SK-N-SH treated with all-trans-retinoic acid at 6 μM for 48 hours (cell line): Measurements from ENCODE around the gene LGMN.
A peak's percentile ranks its signal among the peaks of the same experiment; 100 is the strongest.

Source experiments
- ATAC-seq: fragments of 200-7000 bp; cut with Tn5 transposase; 3 replicates; pipeline ENCODE4 v1.9.1; 2020; ENCODE audit warnings: mild to moderate bottlenecking, moderate library complexity
- ARNTL ChIP-seq: fragments of 450-650 bp; formaldehyde crosslinking; IDR thresholded peaks from 2 replicates; pipeline ENCODE4 v1.5.0; 2020; ENCODE audit warnings: low read depth, mild to moderate bottlenecking, moderate library complexity, borderline replicate concordance
- BACH2 ChIP-seq: fragments of 250-450 bp; sonication (Bioruptor Pico); IDR thresholded peaks from 2 replicates; pipeline ENCODE4 v1.9.0; 2021; ENCODE audit warnings: mild to moderate bottlenecking, borderline replicate concordance
- CREB5 ChIP-seq: fragments of 250-450 bp; sonication (Bioruptor Pico); IDR thresholded peaks from 2 replicates; pipeline ENCODE4 v1.5.1; 2020; ENCODE audit warnings: low read depth, mild to moderate bottlenecking, moderate library complexity
- CSRNP3 ChIP-seq: fragments of 250-450 bp; sonication (Bioruptor Pico); IDR thresholded peaks from 2 replicates; pipeline ENCODE4 v1.5.1; 2021; ENCODE audit warnings: mild to moderate bottlenecking, moderate library complexity
- GLIS3 ChIP-seq: fragments of 250-450 bp; sonication (Bioruptor Pico); IDR thresholded peaks from 2 replicates; pipeline ENCODE4 v1.5.0; 2020; ENCODE audit warnings: mild to moderate bottlenecking, moderate library complexity
- ISL1 ChIP-seq: fragments of 250-450 bp; sonication (Bioruptor Pico); IDR thresholded peaks from 2 replicates; pipeline ENCODE4 v2.1.2; 2022; ENCODE audit warnings: mild to moderate bottlenecking, moderate library complexity
- PATZ1 ChIP-seq: fragments of 250-450 bp; sonication (Bioruptor Pico); IDR thresholded peaks from 2 replicates; pipeline ENCODE4 v1.8.0; 2020; ENCODE audit warnings: mild to moderate bottlenecking, moderate library complexity, borderline replicate concordance
- POU6F1 ChIP-seq: fragments of 250-450 bp; sonication (Bioruptor Pico); IDR thresholded peaks from 2 replicates; pipeline ENCODE4 v1.8.0; 2021; ENCODE audit warnings: low read depth, mild to moderate bottlenecking, moderate library complexity, borderline replicate concordance
- RARB ChIP-seq: fragments of 250-450 bp; sonication (Bioruptor Pico); IDR thresholded peaks from 2 replicates; pipeline ENCODE4 v1.8.0; 2021; ENCODE audit warnings: mild to moderate bottlenecking, moderate library complexity
- SNAI2 ChIP-seq: fragments of 250-450 bp; sonication (Bioruptor Pico); IDR thresholded peaks from 2 replicates; pipeline ENCODE4 v1.5.0; 2020; ENCODE audit warnings: mild to moderate bottlenecking, moderate library complexity
- TCF4 ChIP-seq: fragments of 250-450 bp; sonication (Bioruptor Pico); IDR thresholded peaks from 2 replicates; pipeline ENCODE4 v1.8.0; 2021; ENCODE audit warnings: mild to moderate bottlenecking, moderate library complexity, borderline replicate concordance
- TOX ChIP-seq: fragments of 250-450 bp; sonication (Bioruptor Pico); IDR thresholded peaks from 2 replicates; pipeline ENCODE4 v1.8.0; 2021; ENCODE audit warnings: mild to moderate bottlenecking, moderate library complexity, borderline replicate concordance
- TSHZ2 ChIP-seq: fragments of 250-450 bp; sonication (Bioruptor Pico); IDR thresholded peaks from 2 replicates; pipeline ENCODE4 v1.5.0; 2020; ENCODE audit warnings: mild to moderate bottlenecking, moderate library complexity
- ZC3H10 ChIP-seq: fragments of 250-450 bp; sonication (Bioruptor Pico); IDR thresholded peaks from 2 replicates; pipeline ENCODE4 v1.5.1; 2021; ENCODE audit warnings: mild to moderate bottlenecking, moderate library complexity
- ZFP3 ChIP-seq: fragments of 250-450 bp; sonication (Bioruptor Pico); IDR thresholded peaks from 2 replicates; pipeline ENCODE4 v1.5.0; 2020; ENCODE audit warnings: mild to moderate bottlenecking, moderate library complexity
- ZFP30 ChIP-seq: fragments of 450-650 bp; formaldehyde crosslinking; IDR thresholded peaks from 2 replicates; pipeline ENCODE4 v1.5.0; 2022; ENCODE audit warnings: mild to moderate bottlenecking, moderate library complexity
- ZNF565 ChIP-seq: fragments of 450-650 bp; formaldehyde crosslinking; conservative IDR thresholded peaks from 2 replicates; pipeline ENCODE4 v1.5.0; 2020; ENCODE audit warnings: low read depth, mild to moderate bottlenecking, moderate library complexity
- ZNF70 ChIP-seq: fragments of 450-650 bp; formaldehyde crosslinking; IDR thresholded peaks from 2 replicates; pipeline ENCODE4 v1.5.0; 2020; ENCODE audit warnings: mild to moderate bottlenecking, moderate library complexity
- ZNF8 ChIP-seq: fragments of 450-650 bp; formaldehyde crosslinking; IDR thresholded peaks from 2 replicates; pipeline ENCODE4 v1.5.0; 2020; ENCODE audit warnings: mild to moderate bottlenecking, moderate library complexity

LGMN gene

GRCh38 chr14:92693998-92694795 is 54.2 kb downstream of the LGMN start:
- ATAC-seq = peak; percentile 9
- TF ChIP-seq SNAI2 = no peak

- ATAC-seq = peak; percentile 32
- TF ChIP-seq TSHZ2 (CRISPR knock-in tag) = no peak
- no peak for TF ChIP-seq ZNF70 (CRISPR knock-in tag)
- TF ChIP-seq CSRNP3 (CRISPR knock-in tag) = no peak
- TF ChIP-seq ZC3H10 = no peak
- no peak for TF ChIP-seq GLIS3 (CRISPR knock-in tag)
- no peak for TF ChIP-seq ZNF565 (CRISPR knock-in tag)
- TF ChIP-seq ARNTL (CRISPR knock-in tag) = no peak
- no peak for TF ChIP-seq POU6F1
- TF ChIP-seq TCF4 = no peak
- TF ChIP-seq, all 23 proteins: peak for 0
Measured at GRCh38 chr14:92692822-92693226, 55.6 kb downstream of the LGMN start.

- peak; percentile 51 for ATAC-seq
- TF ChIP-seq PATZ1 (no peak), CREB5 (CRISPR knock-in tag) (no peak), BACH2 (CRISPR knock-in tag) (no peak), ZFP30 (CRISPR knock-in tag) (no peak), ZNF8 (CRISPR knock-in tag) (no peak), TSHZ2 (CRISPR knock-in tag) (no peak), ZFP3 (no peak), SNAI2 (no peak), ISL1 (CRISPR knock-in tag) (no peak), CSRNP3 (CRISPR knock-in tag) (no peak), RARB (no peak), TOX (CRISPR knock-in tag) (no peak), ZNF70 (CRISPR knock-in tag) (no peak), ZC3H10 (no peak), TCF4 (no peak)
Measured at GRCh38 chr14:92690171-92691011, 58.0 kb downstream of the LGMN start.
